KMS-11 (cell line): Measurements from ENCODE around the gene SLC7A14.

ENCODE experiments used
- H2AFZ ChIP-seq: fragments of 200-600 bp; sonication (generic); 2 replicates; pipeline ENCODE4 v1.6.1; 2016; ENCODE audit warnings: antibody characterized with exemption, mixed run types, low read depth
- H3K27ac ChIP-seq: fragments of 200-600 bp; sonication (generic); 2 replicates; pipeline ENCODE4 v1.6.1; 2016; ENCODE audit warnings: mild to moderate bottlenecking, mixed run types
- H3K27me3 ChIP-seq: fragments of 200-600 bp; sonication (generic); 2 replicates; pipeline ENCODE4 v1.6.1; 2017; ENCODE audit warnings: mild to moderate bottlenecking, low read depth, mixed run types, moderate library complexity; ENCODE audit not compliant: insufficient read depth
- H3K36me3 ChIP-seq: fragments of 200-600 bp; sonication (generic); 2 replicates; pipeline ENCODE4 v1.6.1; 2017; ENCODE audit warnings: mild to moderate bottlenecking, mixed run types; ENCODE audit not compliant: insufficient read depth
- H3K4me1 ChIP-seq: fragments of 200-600 bp; sonication (generic); 2 replicates; pipeline ENCODE4 v1.6.1; 2016; ENCODE audit warnings: mild to moderate bottlenecking, low read depth, mixed run types; ENCODE audit not compliant: poor library complexity, severe bottlenecking
- H3K4me2 ChIP-seq: fragments of 200-600 bp; sonication (generic); 2 replicates; pipeline ENCODE4 v1.7.0; 2016; ENCODE audit warnings: mild to moderate bottlenecking, mixed run types
- H3K4me3 ChIP-seq: fragments of 200-600 bp; sonication (generic); IDR thresholded peaks from 2 replicates; pipeline ENCODE4 v1.6.1; 2017; ENCODE audit warnings: low read depth, low read length, mixed read lengths; ENCODE audit not compliant: insufficient read depth
- H3K79me2 ChIP-seq: fragments of 200-600 bp; sonication (generic); 2 replicates; pipeline ENCODE4 v1.6.1; 2016; ENCODE audit warnings: low read depth, mixed run types; ENCODE audit not compliant: insufficient read depth
- H3K9ac ChIP-seq: fragments of 200-600 bp; sonication (generic); 2 replicates; pipeline ENCODE4 v1.6.1; 2016; ENCODE audit warnings: mild to moderate bottlenecking, mixed run types
- H4K20me1 ChIP-seq: fragments of 200-600 bp; sonication (generic); 2 replicates; pipeline ENCODE4 v1.6.1; 2016; ENCODE audit warnings: mild to moderate bottlenecking, mixed run types; ENCODE audit not compliant: insufficient read depth
- TF ChIP-seq, protein P1 (sequence below): fragments of 200-600 bp; sonication (generic); conservative IDR thresholded peaks from 2 replicates; pipeline ENCODE4 v1.6.1; 2017; ENCODE audit warnings: low read depth, mild to moderate bottlenecking, antibody characterized with exemption, low read length, moderate library complexity, mixed read lengths

The SLC7A14 gene

DNA sequence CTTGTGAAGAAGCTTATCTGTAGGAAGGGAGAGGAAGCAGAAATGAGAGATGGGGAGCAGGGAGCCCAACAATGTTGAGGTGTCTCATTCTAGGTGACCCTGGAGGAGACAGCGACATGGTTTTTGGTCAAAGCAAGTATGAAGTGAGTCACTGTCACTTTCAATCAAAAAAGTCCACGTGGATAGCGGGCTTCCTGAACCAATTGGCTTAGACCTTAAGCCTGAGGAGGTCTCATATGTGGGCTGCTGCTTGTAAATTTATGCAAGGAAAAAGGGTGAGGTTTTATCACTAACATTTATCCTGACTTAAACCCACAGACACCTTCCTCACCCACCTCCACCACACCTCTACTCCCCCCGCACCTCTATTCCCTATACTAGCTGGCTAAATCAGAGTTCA, 144.5 kb downstream of the SLC7A14 start:
- Histone ChIP-seq H3K36me3 (no peaks in the 10 kb centered on the region), H3K4me1 (no peaks in the 10 kb centered on the region), H3K27ac (no peak overlapping the region), H2AFZ (no peak overlapping the region), H3K4me2 (no peak overlapping the region), H3K4me3 (no peak overlapping the region), H3K79me2 (no peaks in the 10 kb centered on the region), H3K9ac (no peak overlapping the region), H3K27me3 (no peaks in the 10 kb centered on the region), H4K20me1 (no peaks in the 10 kb centered on the region)
- TF ChIP-seq, protein P1, sequence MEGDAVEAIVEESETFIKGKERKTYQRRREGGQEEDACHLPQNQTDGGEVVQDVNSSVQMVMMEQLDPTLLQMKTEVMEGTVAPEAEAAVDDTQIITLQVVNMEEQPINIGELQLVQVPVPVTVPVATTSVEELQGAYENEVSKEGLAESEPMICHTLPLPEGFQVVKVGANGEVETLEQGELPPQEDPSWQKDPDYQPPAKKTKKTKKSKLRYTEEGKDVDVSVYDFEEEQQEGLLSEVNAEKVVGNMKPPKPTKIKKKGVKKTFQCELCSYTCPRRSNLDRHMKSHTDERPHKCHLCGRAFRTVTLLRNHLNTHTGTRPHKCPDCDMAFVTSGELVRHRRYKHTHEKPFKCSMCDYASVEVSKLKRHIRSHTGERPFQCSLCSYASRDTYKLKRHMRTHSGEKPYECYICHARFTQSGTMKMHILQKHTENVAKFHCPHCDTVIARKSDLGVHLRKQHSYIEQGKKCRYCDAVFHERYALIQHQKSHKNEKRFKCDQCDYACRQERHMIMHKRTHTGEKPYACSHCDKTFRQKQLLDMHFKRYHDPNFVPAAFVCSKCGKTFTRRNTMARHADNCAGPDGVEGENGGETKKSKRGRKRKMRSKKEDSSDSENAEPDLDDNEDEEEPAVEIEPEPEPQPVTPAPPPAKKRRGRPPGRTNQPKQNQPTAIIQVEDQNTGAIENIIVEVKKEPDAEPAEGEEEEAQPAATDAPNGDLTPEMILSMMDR, result no peak

DNA sequence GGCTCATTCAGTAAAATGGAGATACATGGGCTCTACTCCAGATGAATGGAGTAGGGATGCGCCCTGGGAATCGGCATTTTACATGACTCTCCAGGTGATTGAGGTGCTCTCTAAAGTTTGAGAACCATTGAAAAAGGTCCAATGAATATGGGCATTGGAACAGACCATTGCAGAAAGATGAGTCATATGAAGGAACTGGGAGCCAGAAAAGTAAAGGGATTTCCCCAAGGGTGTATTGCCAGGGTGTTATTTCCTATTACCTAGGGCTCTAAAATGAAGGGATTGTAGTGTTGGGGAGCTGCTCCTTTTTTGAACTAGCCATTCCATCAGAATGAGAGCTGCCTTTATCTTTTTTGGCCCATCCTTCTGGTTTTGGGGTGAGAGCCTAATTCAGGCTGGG, 145.5 kb downstream of the SLC7A14 start:
- Histone ChIP-seq H3K36me3 (no peaks in the 10 kb centered on the region), H3K4me3 (no peak overlapping the region), H3K4me1 (no peaks in the 10 kb centered on the region), H4K20me1 (no peaks in the 10 kb centered on the region), H3K79me2 (no peaks in the 10 kb centered on the region), H3K27ac (no peak overlapping the region), H3K4me2 (no peak overlapping the region), H3K27me3 (no peaks in the 10 kb centered on the region), H3K9ac (no peak overlapping the region), H2AFZ (no peak overlapping the region)
- TF ChIP-seq, protein P1, result no peak

DNA sequence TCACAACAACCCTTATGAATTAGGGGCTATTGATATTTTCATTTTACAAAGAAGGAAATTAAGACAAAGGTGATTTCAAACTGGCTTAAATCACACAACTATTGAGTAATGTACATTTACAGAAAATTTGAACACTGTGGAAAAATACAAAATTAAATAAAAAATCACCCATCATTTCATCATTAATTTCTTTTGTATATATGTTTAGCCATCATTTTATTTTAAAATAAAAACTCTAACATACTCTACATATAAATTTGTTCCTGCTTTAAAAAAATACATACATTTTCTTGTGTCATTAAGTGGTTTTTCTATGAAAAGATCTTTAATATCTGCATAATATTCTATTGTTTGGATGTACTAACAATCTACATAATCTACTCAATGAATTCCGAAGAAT, 147.0 kb downstream of the SLC7A14 start:
- TF ChIP-seq, protein P1, result no peak
- H3K27me3 ChIP-seq, result no peaks in the 10 kb centered on the region
- H3K36me3 ChIP-seq, result no peaks in the 10 kb centered on the region
- no peak overlapping the region for H2AFZ ChIP-seq
- no peaks in the 10 kb centered on the region for H3K4me1 ChIP-seq
- H3K4me3 ChIP-seq, result no peak overlapping the region
- no peaks in the 10 kb centered on the region for H3K79me2 ChIP-seq
- no peak overlapping the region for H3K9ac ChIP-seq
- H4K20me1 ChIP-seq, result no peaks in the 10 kb centered on the region
- no peak overlapping the region for H3K4me2 ChIP-seq
- no peak overlapping the region for H3K27ac ChIP-seq

DNA sequence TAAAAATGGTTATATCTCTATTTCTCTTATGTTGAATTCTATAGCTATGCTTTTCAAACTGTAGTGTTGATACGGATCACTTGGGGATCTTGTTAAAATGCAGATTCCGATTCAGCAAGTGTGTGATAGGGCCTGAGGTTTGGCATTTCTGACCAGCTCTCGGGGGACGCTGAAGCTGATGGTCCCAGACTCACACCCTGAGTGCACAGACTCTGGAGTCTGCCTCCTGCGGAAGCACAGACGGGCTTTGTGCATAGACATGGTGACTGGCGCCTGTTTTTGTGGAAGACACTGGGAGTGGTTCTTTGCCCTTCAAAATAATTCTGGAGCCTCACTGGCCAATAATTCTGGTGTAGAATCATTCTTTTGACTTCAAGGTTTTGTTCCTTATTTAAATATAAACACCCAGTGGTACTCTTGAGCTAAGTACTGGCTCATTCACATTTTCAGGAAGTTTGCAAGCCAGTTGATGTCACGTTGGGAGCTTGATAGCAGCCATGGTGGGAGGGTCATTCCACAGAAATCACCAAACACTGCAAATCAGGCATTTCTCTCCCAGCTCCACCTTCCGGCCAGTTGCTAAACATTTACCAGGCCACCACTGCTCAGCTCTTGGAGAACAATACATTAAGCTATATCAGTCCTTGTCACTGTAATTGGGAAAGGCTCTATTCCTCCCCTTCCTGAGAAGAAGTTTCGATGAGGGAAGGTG, 148.0 kb downstream of the SLC7A14 start:
- Histone ChIP-seq H3K36me3 (no peaks in the 10 kb centered on the region), H3K27me3 (no peaks in the 10 kb centered on the region), H3K4me2 (no peak overlapping the region), H2AFZ (no peak overlapping the region), H3K9ac (no peak overlapping the region), H4K20me1 (no peaks in the 10 kb centered on the region), H3K4me1 (no peaks in the 10 kb centered on the region), H3K4me3 (no peak overlapping the region), H3K27ac (no peak overlapping the region), H3K79me2 (no peaks in the 10 kb centered on the region)
- TF ChIP-seq, protein P1, result no peak
